Activated gamma-delta T cell treated with anti-CD3 and anti-CD28 coated beads, Interleukin-2, amount 50 U/mL, for 16 hours (primary cell): Measurements from ENCODE around the gene SPINT1.

ENCODE experiments used
- DNase-seq: peaks from one replicate; pipeline ENCODE4 v3.0.0-alpha.2; 2020; ENCODE audit warnings: low read depth

SPINT1 gene

GRCh38 chr15:40843885-40844695 is at the start of gene SPINT1:
SPINT1 (plus strand) TSS chr15:40844048; CDS start chr15:40844555, 507 bp downstream.
- peak; percentile 40 for DNase-seq

GRCh38 chr15:40796041-40796440 is 47.8 kb upstream of the SPINT1 start:
- DNase-seq: no peak

- no peak for DNase-seq
Observed at GRCh38 chr15:40796512-40796911, 47.3 kb upstream of the SPINT1 start.

DNA sequence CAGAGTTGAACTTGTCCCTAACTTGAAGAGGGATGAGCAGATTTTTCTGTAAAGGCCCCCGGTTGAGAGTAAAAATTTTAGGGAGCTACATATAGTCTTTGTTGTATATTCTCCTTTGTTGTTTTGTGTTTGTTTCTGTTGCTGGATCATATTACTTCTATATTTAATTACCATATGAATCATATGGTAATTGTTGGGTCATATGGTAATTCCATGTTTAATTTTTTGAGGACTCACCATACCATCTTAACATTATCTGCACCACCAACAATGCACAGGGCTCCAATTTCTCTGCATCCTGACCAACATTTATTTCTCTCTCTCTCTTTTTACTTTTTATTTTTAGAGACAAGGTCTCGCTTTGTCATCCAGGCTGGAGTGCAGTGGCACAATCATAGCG is 44.3 kb upstream of the SPINT1 start:
- DNase-seq: no peak

DNA sequence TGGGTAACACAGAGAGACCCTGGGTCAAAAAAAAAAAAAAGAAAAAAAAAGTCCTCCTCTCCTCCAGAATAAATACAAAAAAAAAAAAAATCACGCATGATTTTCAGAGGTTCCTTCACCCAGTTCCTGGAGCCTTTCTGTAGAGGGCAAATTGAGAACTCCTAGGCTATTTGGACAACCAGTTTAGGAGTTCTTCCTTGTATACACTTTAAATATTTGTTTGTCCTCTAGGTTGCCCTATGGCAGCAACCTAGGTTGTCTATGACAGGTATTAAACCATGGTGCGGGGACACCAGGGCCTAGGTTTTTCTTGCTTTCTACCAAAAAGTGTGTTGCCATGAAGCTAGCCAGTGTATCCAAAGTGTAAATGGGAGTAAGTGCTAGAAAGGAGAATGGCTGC is 40.8 kb upstream of the SPINT1 start:
- no peak for DNase-seq

DNA sequence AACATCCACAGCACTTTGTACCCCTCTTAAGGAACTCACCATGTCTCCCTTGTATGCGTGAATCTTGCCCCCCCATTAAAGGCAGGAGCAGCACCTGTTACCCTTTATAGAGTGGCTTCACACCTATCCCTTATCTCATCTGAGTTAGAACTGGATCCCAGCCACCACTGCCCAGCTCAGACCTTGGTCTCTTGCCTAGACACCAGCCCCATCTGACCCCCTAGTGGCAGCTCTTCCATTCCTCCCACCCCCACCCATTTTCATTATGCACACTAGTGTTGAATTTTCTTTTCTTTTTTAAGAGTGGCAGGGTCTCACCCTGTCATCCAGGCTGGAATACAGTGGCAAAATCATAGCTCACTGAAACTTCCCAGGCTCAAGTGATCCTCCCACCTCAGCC is 40.2 kb upstream of the SPINT1 start:
- DNase-seq: no peak

DNA sequence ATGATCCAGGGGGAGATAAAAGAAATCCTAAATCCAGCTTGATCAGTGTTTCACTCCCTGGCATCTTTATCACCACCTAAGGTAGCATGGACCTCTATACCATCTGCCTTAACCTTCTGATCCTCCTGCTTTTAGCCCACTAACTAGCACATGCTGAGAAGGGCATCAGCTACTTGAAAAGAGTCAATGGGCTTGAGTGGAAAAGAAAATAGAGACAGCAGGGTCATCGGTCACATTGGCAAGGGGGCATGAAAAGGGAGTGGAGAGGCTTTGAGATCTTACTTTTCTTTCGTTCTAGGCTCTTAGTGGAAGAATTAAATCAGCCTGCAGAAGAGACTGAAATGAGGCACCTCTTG is 37.2 kb upstream of the SPINT1 start:
- no peak for DNase-seq

GRCh38 chr15:40807028-40807887 is 36.6 kb upstream of the SPINT1 start, which contains the start of the genes DNAJC17 and ZFYVE19:
DNAJC17 (minus strand) TSS chr15:40807473; CDS start chr15:40807446, 27 bp downstream.
ZFYVE19 (plus strand) TSS chr15:40807089; CDS start chr15:40807590, 501 bp downstream.
- DNase-seq: peak; percentile 87

- no peak for DNase-seq
Observed at GRCh38 chr15:40807888-40808461, 35.9 kb upstream of the SPINT1 start.

DNA sequence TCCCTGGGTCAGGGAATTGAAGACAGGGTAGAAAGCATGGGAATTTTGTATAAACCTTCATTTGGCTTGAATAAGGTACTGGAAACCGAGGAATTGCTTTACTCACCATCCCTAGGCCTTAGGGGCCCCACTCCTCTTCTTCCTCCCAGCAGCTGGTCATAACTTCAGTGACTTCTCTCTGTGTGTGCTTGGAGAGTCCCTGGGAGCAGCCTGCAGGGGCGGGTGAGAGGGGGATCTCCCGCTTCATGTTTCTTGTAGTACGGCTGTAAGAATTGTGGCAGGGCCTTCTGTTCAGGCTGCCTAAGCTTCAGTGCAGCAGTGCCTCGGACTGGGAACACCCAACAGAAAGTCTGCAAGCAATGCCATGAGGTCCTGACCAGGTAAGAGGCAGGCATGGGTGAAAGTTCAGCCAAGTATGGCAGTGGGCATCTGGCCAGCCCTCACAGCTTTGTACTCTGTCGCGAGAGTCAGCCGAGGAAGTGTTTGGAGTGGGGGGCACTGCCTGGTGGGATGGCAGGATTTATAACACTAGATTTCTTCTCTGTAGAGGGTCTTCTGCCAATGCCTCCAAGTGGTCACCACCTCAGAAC is 34.9 kb upstream of the SPINT1 start:
- no peak for DNase-seq

GRCh38 chr15:40812721-40813425 is 31.0 kb upstream of the SPINT1 start:
- DNase-seq: no peak

GRCh38 chr15:40815042-40815698 is 28.7 kb upstream of the SPINT1 start:
- DNase-seq: no peak

DNA sequence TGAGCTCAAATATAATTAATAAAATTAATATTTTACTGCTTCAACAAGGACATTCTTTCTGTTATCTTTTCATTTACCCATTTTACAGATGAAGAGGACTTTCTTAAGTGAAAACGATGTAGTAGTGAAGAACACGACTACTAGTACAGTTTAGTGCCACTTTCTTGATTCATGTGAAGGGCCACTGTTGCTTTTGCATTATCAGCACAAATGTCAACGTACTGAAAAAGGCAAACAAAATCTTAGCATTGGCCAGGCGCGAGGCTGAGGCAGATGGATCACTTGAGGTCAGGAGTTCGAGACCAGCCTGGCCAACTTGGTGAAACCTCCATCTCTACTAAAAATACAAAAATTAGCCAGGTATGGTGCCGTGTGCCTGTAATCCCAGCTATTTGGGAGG is 24.8 kb upstream of the SPINT1 start:
- no peak for DNase-seq

GRCh38 chr15:40821195-40821594 is 22.7 kb upstream of the SPINT1 start:
- no peak for DNase-seq

DNA sequence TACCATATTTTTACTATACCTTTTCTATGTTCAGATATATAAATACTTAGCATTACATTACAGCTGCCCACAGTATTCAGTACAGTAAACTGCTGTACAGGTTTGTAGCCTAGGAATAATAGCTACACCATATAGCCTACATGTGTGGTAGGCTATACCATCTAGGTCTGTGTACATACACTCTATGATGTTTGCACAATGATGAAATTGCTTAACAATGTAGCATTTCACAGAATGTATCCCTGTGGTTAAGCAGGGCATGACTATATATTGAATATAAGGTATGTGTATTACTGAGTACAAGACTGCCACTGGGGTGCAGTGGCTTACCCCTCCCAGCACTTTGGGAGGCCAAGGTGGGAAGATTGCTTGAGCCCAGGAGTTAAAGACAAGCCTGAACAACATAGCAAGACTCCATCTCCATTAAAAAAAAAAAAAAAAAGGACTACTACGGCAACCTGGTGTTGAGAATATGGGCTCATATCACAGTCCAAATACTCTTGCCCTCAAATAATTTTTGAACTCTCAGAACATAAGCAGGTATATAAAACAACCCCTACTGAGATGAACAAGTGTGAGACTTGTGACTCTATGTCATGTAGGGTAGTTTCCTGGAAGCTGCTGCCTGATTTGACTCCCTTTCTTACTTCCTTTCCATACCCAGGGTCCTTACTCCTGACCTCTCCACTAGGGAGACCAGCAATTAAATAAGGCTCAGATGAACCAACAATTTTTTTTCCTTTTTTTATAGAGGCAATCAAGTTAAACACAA is 20.1 kb upstream of the SPINT1 start:
- DNase-seq: no peak

GRCh38 chr15:40825661-40826422 is 18.0 kb upstream of the SPINT1 start:
- DNase-seq: no peak

GRCh38 chr15:40826423-40827075 is 17.3 kb upstream of the SPINT1 start:
- DNase-seq: no peak

- no peak for DNase-seq
Observed at GRCh38 chr15:40828447-40829036, 15.3 kb upstream of the SPINT1 start, which contains the start of gene PPP1R14D. PPP1R14D (minus strand) TSS chr15:40828708; CDS start chr15:40828641, 67 bp downstream.
